GM12874 (cell line): Measurements from ENCODE around the gene PTPN1.

Experiments
- TF ChIP-seq, protein P1 (sequence below): IDR thresholded peaks from 2 replicates; pipeline ENCODE4 v1.5.1; 2011; ENCODE audit warnings: low read depth, mild to moderate bottlenecking, control low read depth, low read length, moderate library complexity; ENCODE audit not compliant: insufficient read depth

The PTPN1 gene

GRCh38 chr20:50510706-50511542, 741 bp downstream of the PTPN1 start:
- TF ChIP-seq, protein P1, sequence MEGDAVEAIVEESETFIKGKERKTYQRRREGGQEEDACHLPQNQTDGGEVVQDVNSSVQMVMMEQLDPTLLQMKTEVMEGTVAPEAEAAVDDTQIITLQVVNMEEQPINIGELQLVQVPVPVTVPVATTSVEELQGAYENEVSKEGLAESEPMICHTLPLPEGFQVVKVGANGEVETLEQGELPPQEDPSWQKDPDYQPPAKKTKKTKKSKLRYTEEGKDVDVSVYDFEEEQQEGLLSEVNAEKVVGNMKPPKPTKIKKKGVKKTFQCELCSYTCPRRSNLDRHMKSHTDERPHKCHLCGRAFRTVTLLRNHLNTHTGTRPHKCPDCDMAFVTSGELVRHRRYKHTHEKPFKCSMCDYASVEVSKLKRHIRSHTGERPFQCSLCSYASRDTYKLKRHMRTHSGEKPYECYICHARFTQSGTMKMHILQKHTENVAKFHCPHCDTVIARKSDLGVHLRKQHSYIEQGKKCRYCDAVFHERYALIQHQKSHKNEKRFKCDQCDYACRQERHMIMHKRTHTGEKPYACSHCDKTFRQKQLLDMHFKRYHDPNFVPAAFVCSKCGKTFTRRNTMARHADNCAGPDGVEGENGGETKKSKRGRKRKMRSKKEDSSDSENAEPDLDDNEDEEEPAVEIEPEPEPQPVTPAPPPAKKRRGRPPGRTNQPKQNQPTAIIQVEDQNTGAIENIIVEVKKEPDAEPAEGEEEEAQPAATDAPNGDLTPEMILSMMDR: no peak

DNA sequence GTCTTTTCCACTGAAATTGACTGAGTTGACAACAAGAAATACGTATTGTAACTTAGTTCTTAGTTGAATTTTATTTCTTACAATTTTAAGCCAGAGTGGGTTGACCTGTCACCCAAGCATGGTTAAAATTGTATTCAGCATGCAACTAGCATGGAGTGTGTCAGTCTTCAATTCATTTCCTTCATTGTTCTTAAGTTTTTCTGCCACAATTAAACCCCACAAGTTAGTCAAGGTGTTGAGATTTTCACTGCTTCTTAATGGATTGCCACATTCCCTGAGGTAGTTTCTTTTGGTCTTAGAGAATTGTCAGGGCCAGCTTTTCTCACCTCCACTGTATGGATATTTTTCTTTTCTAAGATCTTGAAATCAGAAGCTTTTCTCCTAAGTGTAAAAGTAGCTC, 2.1 kb downstream of the PTPN1 start:
- TF ChIP-seq, protein P1: no peak

DNA sequence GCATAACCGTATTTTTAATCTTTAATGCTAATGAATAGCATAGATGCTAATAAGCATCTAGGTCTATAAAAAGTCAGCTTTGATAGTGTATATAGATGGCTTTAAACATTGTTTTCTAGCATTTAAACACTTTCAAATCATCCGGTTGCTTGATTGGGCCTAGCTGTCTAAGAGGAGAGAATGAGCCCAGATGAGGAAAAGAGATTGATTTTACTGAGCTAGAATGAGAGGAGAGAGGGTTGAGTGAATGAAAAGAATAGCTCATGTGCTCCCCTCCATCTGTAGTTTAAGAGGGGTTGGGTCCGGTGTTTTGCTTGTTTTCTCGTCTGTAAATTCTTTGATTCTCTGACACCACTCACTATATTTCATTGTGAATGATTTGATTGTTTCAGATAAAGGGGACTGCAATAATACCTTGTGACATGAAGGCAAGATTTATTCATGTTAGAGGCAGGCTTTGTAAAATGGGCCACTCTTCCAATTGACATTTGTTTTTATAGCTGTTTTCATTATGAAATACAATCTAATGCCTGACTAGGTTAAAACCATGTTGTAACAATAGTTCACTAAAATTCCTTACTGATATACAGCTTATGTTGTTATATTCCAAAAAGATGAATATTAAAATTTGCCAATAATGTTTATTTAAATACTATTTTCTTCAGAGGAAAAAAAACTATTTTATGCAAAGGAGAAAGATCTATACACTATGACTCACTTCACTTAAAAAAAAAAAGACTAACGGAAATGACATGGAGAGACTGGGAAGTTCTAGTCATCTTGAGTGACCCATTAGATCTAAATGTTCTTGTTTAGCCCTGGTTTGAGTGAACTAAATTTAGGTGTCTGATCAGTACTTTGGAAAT, 3.2 kb downstream of the PTPN1 start:
- TF ChIP-seq, protein P1: no peak

DNA sequence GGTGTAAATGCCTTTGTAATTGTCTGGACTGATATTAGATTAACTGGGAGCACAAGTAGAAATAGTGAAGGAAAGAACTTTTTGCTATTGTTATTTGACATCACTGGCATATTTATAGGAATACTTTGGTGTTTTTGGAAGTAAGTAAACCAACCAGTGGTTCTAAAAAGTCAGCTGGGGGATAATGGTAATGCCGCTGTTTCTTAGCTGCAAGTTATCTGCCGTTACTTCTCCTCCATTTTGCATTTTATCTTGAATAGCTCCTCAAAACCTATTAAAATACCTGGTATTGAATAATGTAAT, 3.8 kb downstream of the PTPN1 start:
- TF ChIP-seq, protein P1: no peak

DNA sequence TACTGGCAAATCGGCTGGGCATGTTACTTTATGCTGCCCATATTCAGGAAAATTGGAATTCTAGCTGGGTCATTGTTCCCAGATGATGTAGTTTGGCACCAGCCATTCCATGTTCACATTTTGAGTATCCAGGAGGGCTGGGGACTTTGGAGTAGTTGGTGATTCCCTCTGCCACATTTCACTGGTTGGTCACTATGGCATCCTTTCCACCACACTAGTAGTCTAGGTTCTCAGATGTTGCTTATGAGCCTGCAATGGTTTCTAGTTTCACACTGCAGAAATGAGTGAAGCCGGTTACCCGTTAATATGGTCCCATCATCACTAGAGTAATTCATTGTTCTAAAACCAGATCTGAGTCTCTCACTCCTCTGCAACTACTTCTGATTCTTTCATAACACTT, 4.6 kb downstream of the PTPN1 start:
- TF ChIP-seq, protein P1: no peak

- TF ChIP-seq, protein P1: no peak
Observed at GRCh38 chr20:50515471-50516106, 5.4 kb downstream of the PTPN1 start.
